Measurements from ENCODE around the gene SMURF2. TPM values are rescaled to one million over a fixed set of nuclear protein-coding genes. Genes with fewer than 3 reads are reported as not detected.
A peak's percentile ranks its signal among the peaks of the same experiment; 100 is the strongest.

Gene SMURF2
- polyA plus RNA-seq, 2 of the 4 experiments (the other 2 are of a cell fraction) = 16.7 to 26.3 TPM

- TF ChIP-seq ATOH8 (CRISPR knock-in tag; IDR thresholded peaks at IDR 0.05; ENCODE audit: low read depth) (peak; percentile 55; the same call in 1 of the 2 replicates), HEYL (CRISPR knock-in tag; IDR thresholded peaks at IDR 0.05) (no peak), RAD21 (conservative IDR thresholded peaks at IDR 0.05 in 1 of 2, IDR thresholded peaks at IDR 0.05 in 1 of 2) (no peak), HOXB5 (CRISPR knock-in tag; IDR thresholded peaks at IDR 0.05) (no peak; the same call in none of the 2 replicates), ZC3H11A (IDR thresholded peaks at IDR 0.05) (no peak), POLR2A (IDR thresholded peaks at IDR 0.05; ENCODE audit: low read length) (no peak), JUNB (IDR thresholded peaks at IDR 0.05) (no peak), FOSB (CRISPR knock-in tag; IDR thresholded peaks at IDR 0.05) (peak; percentile 95), POLR2AphosphoS2 (conservative IDR thresholded peaks at IDR 0.05; ENCODE audit: low read length) (peak; percentile 99), HMGXB4 (CRISPR knock-in tag; IDR thresholded peaks at IDR 0.05; ENCODE audit: borderline replicate concordance) (peak; percentile 90), USF2 (IDR thresholded peaks at IDR 0.05) (no peak), CTCF (IDR thresholded peaks at IDR 0.05) (no peak), EHF (CRISPR knock-in tag; IDR thresholded peaks at IDR 0.05) (0 out of 2 replicates have a peak, but pooled peaks have one; percentile 63)
Measured at GRCh38 chr17:64498308-64499203, 163.6 kb downstream of the SMURF2 start (continued).

- Histone ChIP-seq H3K4me1 (peaks cover 61% of the 10 kb centered on the region), H3K4me2 (peak overlapping the region; percentile 86), H3K9me3 (no peaks in the 10 kb centered on the region), H3K27ac (peak overlapping the region; percentile 87 to 91), H3K4me3 (peak overlapping the region; percentile 70)
- WGBS (ENCODE audit: missing lambda C conversion rate) = 52% methylated on average over 4 of the region's 4 CpGs
- peak; percentile 0 to 1; a peak in 1 of 6 replicates for ATAC-seq
- ChIA-PET POLR2A (interaction anchor here (0.7 to 3.3 kb wide), 6 partner anchors 9 to 147 kb away, joined by 3 to 132 read pairs (median 3); partner anchors contain the start of genes CEP95 and DDX5), CTCF (interaction anchor here (0.6 to 12.8 kb wide), 13 partner anchors 9 to 194 kb away, joined by 3 to 300 read pairs (median 4); partner anchors contain the start of genes CEP95 and DDX5)
- DNase-seq (ENCODE audit: low read depth in 1 of 2, low spot score in 1 of 2) = no peak
- FAIRE-seq = no peak
- TF ChIP-seq JUNB (IDR thresholded peaks at IDR 0.05) = no peak
- no peak for TF ChIP-seq HDAC2 (IDR thresholded peaks at IDR 0.05)
- no peak for TF ChIP-seq CBX8 (IDR thresholded peaks at IDR 0.05)
- TF ChIP-seq RNF2 (IDR thresholded peaks at IDR 0.05; ENCODE audit: borderline replicate concordance, low read depth) = no peak
- no peak for TF ChIP-seq E2F6 (IDR thresholded peaks at IDR 0.05; ENCODE audit: borderline replicate concordance, low read depth)
- no peak for TF ChIP-seq SREBF2 (IDR thresholded peaks at IDR 0.05)
- no peak for TF ChIP-seq HOXB13 (CRISPR knock-in tag; IDR thresholded peaks at IDR 0.05; ENCODE audit: low read depth)
- TF ChIP-seq HOXB5 (CRISPR knock-in tag; IDR thresholded peaks at IDR 0.05) = peak; percentile 11; the same call in 1 of the 2 replicates
- TF ChIP-seq PHF8 (IDR thresholded peaks at IDR 0.05; ENCODE audit: borderline replicate concordance, low read depth) = no peak
- TF ChIP-seq ZC3H11A (IDR thresholded peaks at IDR 0.05) = no peak
- no peak for TF ChIP-seq RARB (CRISPR knock-in tag; IDR thresholded peaks at IDR 0.05)
- TF ChIP-seq FOSB (CRISPR knock-in tag; IDR thresholded peaks at IDR 0.05) = peak; percentile 94
- peak; percentile 5; the same call in 1 of the 2 replicates for TF ChIP-seq ATOH8 (CRISPR knock-in tag; IDR thresholded peaks at IDR 0.05; ENCODE audit: low read depth)
- TF ChIP-seq KDM5A (IDR thresholded peaks at IDR 0.05) = no peak
- 0 out of 3 replicates have a peak, but pooled peaks have one; percentile 9 for TF ChIP-seq CTCF (IDR thresholded peaks at IDR 0.05)
- no peak for TF ChIP-seq RFX5 (IDR thresholded peaks at IDR 0.05)
- TF ChIP-seq CHD2 (IDR thresholded peaks at IDR 0.05; ENCODE audit: low read length, partially characterized antibody) = no peak
- no peak; the same call in 1 of the 2 replicates for TF ChIP-seq TP53 (CRISPR knock-in tag; IDR thresholded peaks at IDR 0.05)
- no peak for TF ChIP-seq BHLHE40 (IDR thresholded peaks at IDR 0.05; ENCODE audit: low read depth, low read length)
- no peak for TF ChIP-seq POLR2A (IDR thresholded peaks at IDR 0.05; ENCODE audit: low read length)
Measured at GRCh38 chr17:64497565-64498035, 164.5 kb downstream of the SMURF2 start.
